SK-N-MC (cell line): ENCODE data around the gene AMH.

Experiments used
- EZH2 ChIP-seq: fragments of 200-600 bp; sonication (generic); IDR thresholded peaks from one replicate; pipeline ENCODE4 v1.6.1; 2017; ENCODE audit warnings: antibody characterized with exemption
- POLR2AphosphoS5 ChIP-seq: IDR thresholded peaks from 2 replicates; pipeline ENCODE4 v1.6.1; 2012; ENCODE audit warnings: mild to moderate bottlenecking, low read depth, low read length, borderline replicate concordance

DNA sequence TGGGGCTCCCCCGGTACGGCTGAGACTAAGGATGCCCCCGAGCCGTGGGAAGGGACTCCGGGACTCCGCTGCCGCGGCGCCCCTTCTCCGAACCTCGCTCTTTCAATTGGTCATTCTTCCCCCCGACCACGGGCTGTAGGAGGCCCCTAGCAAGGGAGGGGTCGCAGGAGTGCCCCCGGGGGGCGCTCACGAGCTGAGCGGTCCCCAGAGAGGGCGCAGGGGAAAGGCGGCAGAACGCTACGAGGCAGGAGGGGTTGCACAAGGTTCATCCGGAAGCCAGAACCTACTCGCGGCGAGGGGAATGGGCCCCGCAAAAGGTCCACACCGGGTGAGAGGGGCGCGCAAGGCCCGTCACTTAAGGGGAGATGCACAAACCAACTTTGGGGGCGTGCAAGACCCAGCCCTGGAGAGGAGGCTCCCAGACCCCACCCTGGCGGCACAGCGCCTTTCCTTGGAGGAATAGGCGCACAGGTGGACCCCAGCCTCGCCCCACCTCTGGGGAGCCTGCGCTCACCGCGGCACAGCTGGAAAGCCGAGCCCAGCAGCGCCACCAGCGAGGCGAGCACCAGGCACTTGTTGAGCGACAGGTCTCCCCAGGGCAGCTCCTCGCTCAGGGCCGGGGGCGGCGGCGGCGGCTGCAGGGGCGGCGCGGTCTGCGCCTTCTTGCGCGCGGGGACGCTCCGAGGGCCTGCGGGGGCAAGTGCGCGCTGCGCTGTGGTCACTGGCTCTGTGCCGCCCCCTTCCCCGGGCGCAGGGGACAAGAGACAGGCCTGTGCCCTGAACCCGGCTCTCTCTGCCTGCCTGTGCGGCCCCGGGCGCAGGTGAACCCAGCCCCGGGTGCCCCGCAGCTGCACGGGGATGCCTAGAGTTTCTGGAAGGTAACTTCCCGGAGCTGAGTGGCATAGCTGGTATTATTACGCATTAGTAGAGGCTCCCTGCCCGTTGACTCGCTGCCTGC lies 4.3 kb downstream of the AMH start:
- TF ChIP-seq EZH2 (no peak), POLR2AphosphoS5 (no peak)
